ENCODE data around the gene SLC19A3.
"Not testable (repeated sequence)": the region's sequence is repeated elsewhere in the genome, so short reads cannot be mapped to it uniquely, and the experiment has no call there.

Gene SLC19A3

DNA sequence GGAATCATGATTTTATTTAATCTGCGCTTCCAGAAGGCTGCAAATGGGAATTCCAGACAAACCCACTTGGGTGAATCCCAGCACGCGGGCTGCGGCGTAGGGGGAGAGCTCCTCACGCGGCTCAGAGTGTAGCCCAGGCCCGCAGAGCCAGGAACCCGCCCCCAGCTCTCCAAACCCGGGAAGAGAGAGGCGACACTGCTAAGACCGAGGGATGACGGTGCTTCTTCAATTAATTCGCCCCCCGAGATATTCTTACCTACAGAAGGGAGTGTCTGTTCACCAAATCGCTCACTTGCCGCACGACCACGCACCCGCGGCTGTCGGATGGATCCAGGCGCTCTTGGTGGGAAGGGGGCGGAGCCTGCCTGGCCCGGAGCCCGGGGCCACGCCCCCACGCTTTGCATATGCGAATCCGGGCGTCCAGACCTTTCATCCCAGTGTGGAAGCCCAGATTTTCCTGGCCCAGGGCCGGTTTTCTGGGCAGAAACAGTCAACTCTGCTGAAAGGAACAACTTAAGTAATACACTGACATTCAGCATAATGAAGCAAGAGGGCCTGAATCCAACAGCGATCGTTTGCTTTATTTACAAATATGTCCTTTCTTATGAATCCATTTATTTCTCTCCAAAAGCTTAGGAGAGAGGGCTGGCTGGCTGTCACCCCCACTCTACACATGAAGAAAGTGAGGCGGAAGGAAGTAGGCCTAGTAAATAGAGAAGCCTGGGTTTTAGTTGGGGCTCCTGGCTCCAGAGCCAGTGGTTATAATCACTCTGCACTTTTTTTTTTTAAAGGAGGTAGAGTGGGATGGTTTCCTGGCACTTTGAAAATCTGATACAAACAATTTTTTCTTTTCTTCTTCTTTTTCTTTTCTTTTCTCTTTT is at the start of gene SLC19A3:
Gene SLC19A3 (minus strand): TSS at position 342 of the 881 bp plus-strand sequence. CDS start 15,710 bp downstream, outside the sequence.
- DNase-seq: no peak

DNA sequence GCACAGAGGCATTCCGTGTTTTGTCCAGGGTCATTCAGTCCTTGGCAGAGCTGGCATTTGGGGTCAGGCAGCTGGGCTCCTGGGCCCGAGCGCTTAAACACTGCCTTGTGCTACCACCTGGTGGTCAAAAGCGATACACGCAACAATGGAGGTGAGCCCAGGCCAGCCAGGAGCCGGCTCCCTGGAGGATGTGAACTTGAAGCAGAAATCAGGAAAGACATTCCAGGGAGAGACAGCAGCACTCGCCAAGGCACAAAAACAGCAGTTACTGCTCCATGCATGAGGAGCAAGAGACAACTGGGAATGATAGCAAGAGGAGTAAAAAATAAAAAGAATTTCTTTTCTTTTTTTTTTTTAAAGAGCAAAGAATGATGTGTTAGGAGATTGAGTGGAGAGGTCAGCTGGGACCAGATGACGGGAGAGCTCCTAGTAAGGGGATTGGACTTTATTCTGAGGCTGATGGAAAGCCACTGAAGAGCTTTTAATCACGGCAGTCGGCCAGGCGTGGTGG is 48.6 kb upstream of the SLC19A3 start:
- peak; percentile 64 for DNase-seq

DNA sequence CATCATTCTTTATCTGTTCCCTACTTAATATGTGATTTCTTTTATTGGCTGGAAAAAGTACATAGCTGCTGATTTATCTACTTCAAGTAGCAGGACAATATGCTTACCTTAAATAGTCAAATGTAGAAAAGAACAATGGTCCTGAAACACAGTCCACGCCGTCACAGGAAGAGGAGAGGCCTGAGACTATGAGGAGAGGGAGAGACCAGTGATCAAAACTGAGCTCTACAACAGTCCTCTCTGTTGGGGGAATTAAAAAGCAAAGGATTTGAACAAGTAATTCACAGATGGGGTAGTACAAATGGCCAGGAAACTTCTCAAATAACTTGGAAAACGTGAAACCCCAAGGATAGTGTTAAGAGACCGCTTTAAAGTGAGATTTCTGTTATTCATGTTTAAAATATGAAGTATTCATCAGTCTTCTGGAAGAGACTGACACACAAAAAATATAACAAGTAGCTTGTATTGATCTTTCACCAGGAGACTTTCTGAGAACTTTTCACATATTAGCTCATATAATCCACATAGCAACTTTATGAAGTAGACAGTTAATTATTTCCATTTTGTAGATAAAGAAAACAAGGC is 48.1 kb upstream of the SLC19A3 start:
- DNase-seq: no peak

DNA sequence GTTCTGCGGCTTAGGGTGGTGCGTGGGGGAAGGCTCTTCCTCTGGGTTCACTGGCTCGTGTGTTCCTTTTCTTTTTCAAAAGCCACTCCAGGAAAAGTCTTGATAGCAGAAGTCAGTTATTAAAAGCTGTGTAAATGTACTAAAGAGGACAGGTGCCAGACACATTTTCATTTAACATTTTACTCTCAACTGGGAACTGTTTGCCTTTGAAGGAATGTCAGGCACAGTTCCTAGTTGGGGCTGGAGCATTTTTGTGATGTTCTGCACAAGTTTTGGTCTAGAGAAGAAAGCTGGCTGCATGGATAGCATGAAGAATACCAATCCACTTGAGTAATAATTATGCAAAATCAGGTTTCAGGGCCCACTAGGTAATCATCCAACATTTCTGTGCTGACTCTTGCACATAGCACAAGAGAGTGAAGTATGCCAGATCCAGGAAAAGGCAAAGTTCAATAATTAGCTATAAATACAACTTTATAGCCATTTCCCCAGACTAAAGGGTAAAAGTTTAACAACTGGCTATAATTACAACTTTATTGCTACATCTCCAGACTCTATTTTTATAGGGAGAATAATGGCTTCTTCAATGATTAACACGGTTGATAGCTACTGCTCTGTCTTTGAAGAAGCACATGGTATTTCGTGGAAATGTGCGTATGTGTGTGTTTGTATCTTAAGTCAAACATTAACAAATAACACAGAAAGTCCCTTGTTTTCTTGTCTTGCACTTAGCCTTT is 44.1 kb upstream of the SLC19A3 start:
- DNase-seq: no peak

DNA sequence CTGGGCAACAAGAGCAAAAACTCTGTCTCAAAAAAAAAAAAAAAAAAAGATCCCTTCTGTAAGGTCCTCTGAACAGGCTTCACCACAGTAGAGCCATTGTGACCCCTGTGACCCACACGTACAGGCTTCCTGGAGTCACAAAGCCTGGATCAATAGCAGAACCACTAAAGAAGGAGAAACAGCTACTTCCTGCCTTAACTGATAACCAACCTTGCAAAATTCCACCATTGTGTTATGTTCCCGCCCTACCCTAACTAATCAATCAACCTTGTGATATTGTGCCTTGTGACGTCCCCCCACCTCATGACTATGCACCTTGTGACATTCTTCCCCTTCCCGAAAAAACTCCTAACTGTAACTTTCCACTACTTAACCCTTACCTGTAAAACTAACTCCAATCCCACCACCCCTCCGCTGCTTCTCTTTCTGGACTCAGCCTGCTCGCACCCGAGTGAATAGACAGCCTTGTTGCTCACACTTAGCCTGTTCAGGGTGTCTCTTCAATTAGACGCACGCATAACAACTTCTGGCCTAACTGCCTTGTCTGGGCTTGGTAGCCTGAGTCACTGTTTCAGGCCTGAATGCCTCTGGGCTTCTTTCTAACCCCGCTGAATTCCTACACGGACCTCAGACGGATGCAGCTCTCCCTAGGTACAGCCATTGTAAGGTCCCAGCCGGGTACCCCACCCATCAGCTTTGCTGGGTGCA is 41.7 kb upstream of the SLC19A3 start:
- no peak for DNase-seq

DNA sequence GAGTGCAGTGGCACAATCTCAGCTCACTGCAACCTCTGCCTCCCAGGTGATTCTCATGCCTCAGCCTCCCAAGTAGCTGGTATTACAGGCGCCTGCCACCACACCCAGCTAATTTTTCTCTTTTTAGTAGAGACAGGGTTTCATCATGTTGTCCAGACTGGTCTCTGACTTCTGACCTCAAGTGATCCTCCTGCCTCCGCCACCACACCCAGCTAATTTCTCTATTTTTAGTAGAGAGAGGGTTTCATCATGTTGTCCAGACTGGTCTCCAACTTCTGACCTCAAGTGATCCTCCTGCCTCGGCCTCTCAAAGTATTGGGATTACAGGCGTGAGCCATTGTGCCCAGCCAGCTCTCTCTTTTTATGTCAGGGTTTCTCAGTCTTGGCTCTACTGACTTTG is 38.4 kb upstream of the SLC19A3 start:
- DNase-seq: not testable (repeated sequence)

DNA sequence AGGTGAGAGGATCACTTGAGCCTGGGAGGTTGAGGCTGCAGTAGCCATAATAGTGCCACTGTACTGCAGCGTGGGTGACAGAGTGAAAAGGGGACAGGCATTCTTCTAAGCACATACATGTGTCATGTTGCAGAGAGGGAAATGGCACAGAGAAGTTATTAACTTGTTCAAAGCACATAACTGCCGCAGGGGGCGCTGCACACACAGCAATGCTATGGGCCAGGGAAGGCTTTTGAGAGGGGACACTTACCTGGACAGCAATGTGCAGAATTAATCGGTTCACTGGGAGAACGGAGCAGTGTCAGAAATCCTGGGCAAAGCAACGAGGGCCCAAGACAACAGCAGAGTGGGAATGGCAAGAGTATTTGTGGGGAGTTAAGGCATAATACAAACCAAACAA is 30.3 kb upstream of the SLC19A3 start:
- DNase-seq: no peak

DNA sequence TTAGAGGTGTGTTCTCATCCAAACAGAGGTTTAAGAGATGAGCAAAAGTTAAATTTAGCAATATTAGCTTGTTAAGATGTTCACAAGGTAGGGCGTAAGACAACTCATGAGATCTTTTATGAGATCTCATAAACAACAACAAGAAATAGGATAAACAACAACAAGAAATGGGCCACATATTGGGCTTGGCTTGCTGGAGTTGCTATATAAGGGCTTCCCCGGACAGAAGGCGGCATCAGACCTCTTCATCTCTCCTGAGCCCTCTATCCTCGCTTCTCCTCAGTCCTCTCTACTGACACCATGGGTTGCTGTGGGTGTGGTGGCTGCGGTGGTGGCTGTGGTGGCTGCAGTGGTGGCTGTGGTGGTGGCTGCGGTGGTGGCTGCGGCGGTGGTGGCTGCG is 27.8 kb upstream of the SLC19A3 start, which contains the start of gene SCYGR8:
Gene SCYGR8 (plus strand): TSS at position 301 of the 400 bp plus-strand sequence. CDS start 0 bp downstream, at position 301.
- DNase-seq: no peak

DNA sequence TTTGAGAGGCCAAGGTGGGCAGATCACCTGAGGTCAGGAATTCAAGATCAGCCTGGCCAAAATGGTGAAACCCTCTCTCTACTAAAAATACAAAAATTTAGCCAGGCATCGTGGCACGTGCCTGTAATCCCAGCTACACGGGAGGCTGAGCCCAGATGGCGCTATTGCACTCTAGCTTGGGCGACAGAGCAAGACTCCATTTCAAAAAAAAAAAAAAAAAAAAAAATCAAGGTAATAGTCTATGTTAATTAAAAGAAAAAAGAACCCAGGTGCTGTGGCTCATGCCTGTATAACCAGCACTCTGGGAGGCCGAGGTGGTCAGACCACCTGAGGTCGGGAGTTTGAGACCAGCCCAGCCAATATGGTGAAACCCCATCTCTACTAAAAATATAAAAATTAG is 22.9 kb upstream of the SLC19A3 start:
- not testable (repeated sequence) for DNase-seq

DNA sequence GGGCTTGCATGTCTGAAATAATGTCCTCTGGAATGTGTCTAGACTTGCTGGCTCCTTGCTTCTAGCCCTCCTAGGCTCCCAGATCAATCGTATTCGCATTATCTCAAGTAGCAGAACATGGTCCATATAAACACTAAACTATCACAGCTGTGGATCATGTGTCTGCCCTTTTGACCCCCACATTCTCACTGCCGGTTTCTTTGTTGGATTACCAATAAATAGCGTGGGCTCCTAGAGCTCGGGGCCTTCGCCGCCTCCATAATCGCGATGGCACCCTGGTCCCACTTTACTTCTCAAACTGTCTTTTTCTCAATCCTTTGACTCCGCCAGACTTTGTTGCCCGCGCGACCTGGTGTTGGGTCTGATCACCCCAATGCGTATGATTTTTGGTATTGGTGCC is 21.5 kb upstream of the SLC19A3 start:
- DNase-seq: no peak

DNA sequence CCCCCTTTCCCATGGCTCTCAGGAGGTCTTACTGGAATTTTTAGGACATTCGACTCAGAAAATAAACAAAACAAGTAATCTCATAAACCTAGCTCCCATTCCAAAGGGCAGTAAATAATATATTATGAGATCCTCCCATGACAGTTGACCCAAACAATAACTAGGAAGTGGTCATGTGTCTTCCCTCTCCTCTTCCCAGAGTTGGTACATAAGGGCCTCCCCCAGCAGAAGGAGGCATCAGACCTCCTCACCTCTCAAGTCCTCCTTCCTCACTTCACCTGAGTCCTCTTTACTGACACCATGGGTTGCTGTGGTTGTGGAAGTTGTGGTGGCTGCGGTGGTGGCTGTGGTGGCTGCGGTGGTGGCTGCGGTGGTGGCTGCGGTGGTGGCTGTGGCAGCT is 10.2 kb upstream of the SLC19A3 start, which contains the start of gene SCYGR7:
Gene SCYGR7 (plus strand): TSS at position 301 of the 400 bp plus-strand sequence. CDS start 0 bp downstream, at position 301.
- no peak for DNase-seq

DNA sequence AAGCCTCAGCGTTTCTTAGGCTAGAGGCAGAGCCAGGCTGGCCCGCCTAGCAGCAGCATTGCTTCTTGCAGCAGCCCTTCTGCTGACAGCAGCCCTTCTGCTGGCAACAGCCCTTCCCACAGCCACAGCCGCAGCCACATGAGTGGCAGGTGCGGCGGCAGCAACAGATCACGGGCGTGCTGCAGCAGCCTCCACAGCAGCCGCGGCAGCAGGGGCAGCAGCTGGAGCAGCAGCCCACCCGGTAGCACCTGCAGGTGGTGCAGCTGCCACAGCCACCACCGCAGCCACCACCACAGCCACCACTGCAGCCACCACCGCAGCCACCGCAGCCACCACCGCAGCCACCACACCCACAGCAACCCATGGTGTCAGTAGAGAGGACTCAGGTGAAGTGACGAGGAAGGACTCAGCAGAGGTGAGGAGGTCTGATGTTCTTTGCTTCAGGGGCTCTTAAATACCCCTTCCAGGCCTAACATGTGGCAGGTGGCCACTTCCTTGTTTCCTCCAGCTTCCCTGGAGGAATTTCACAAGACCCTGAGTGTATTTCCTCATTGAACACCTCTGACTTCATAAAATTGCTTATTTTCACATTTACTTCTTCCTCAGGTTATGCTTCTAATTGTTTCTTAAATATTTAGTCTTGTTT is 6.7 kb upstream of the SLC19A3 start, which contains the start of gene SCYGR6:
Gene SCYGR6 (minus strand): TSS at position 364 of the 646 bp plus-strand sequence. CDS start 0 bp downstream, at position 364.
- DNase-seq: no peak

DNA sequence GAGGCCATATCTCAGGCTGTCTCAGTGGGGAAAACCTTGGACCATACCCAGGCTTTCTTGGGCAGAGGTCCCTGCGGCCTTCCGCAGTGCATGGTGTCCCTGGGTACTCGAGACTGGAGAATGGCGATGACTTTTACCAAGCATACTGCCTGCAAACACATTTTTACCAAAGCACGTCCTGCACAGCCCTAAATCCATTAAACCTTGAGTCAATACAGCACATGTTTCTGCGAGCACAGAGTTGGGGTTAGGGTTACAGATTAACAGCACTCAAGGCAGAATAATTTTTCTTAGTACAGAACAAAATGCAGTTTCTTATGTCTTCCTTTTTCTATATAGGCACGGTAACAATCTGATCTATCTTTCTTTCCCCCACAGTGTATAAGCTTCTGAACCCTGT is 5.0 kb upstream of the SLC19A3 start:
- DNase-seq: not testable (repeated sequence)

DNA sequence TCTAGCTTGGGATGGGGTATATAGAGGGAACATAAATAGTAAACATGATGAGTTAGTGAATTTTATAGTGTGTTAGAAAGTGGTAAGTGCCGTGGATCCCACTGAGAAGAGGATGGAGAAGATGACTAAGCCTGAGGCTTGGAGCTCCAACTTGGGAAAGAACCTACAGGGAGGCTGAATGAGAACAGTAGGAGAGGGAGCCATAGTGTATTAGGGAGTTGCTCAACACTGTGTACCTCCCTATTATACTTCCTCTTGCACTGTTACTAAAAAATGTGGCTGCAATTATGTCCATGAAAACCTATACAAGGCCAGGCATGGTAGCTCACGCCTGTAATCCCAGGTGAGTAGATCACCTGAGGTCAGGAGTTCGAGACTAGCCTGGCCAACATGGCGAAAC is 2.9 kb upstream of the SLC19A3 start:
- no peak for DNase-seq

DNA sequence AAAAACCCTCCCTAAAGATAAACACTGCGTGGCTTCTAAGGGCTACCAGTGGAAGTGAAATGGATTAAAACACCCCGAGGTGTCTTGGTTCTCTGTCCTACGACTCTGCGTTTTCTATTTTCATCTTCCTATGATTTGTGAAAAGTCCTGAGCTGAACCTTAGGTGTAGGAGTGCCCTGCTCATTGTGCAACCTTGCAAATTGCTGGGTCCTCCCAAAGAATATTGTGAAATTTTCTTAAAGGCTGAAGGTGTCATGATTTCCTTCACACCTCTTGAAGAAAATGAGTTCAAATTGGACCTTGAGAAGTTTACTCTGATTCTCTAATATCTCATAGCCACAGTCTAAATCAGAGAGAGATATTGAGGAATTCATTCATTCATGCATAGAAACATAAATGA is 1.8 kb upstream of the SLC19A3 start:
- no peak for DNase-seq

DNA sequence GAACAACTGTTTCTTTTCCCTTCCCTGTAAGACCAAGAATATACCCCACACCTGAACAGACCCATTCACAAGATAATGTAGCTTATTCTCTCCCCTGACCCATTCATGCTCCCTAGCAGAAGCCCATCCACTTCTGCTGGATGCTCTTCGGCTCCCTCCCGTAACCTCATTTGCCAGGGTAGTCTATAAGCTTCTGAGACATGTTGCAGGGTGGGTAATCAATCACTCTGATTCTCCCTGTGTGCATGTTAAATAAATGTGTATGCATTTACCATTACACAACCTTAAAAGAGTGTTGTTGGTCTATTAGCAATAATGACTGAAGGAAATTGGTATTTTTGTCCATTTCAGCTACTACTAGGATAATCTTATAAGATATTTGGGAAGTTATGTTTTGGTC is 1.3 kb downstream of the SLC19A3 start:
- DNase-seq: no peak

DNA sequence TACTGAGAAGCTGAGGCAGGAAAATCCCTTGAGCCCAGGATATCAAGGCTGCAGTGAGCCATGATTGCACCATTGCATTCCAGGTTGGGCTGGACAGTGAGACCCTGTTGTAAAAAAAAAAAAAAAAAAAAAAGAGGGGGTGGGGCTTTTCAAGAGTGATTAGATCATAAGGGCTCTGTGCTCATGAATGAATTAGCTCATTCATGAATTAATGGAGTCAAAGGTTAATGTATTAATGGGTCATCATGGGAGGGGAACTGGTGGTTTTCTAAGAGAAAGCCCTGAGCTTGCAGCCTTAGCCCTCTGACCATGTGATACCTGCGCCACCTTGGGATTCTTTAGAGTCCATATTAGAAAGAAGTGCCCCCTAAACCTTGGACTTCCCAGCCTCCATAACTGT is 4.5 kb downstream of the SLC19A3 start:
- DNase-seq: no peak

DNA sequence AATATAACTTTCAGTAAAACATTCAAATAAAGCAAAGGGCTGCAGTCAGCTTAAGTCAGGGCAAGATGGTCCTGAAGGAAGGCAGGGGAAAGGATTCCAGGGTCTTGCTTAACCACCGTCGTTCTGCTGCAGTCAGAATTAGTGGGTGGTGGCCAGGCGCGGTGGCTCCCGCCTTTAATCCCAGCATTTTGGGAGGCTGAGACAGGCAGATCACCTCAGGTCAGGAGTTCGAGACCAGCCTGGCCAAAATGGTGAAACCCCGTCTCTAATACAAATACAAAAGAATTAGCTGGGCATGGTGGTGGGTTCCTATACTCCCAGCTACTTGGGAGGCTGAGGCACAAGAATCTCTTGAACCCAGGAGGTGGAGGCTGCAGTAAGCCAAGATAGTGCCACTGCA is 6.8 kb downstream of the SLC19A3 start:
- DNase-seq: no peak

DNA sequence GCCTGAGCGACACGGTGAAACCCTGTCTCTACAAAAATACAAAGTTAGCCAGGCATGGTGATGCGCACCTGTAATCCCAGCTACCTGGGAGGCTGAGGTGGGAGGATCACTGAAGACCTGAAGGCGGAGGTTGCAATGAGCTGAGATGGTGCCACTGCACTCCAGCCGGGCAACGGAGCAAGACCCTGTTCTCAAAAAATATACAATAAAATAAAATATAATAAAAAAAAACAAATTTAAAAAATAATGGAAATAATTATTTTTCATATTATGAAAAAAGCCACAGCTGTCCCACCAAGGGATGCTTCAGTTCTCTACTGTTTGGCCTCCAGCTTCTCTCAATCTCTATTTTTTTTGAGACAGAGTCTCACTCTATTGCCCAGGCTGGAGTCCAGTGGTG is 10.4 kb downstream of the SLC19A3 start:
- no peak for DNase-seq

DNA sequence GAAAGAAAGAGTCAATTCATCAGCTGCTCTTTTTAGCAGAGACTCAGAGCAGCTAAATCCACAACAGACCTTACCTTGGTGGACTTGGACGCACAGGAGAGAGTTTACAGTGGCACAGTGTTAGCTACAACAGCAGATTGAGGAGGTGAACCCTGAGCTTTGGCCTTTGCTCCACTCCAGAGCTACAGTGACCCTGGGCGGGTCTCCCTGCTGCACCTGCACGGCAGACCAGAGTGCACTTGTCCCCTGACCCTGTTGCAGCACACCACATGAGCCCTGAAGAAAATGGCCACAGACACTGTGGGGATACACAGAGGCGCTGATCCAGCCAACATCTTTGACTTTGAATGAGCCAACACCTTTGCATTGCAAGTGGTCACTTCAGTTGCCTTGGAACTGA is 11.0 kb downstream of the SLC19A3 start:
- DNase-seq: no peak

DNA sequence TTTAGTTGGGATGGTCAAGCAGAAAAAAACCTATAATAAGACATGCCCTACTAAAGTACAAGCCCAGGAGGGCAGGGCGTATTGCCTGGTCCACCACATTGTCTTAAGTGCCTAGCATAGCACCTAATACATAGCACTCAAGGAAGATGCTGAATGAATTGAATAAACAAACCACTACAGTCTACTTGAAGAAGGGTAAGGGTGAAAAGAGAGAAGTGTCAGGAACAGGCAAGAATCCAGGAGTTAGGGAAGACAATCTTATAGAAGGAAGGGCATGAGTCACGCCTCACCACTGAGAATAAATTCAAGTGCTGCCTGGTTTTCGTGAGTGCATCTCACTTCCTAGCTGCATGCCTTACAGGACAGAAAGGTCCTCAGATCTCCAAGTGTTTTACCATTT is 13.9 kb downstream of the SLC19A3 start:
- no peak for DNase-seq

DNA sequence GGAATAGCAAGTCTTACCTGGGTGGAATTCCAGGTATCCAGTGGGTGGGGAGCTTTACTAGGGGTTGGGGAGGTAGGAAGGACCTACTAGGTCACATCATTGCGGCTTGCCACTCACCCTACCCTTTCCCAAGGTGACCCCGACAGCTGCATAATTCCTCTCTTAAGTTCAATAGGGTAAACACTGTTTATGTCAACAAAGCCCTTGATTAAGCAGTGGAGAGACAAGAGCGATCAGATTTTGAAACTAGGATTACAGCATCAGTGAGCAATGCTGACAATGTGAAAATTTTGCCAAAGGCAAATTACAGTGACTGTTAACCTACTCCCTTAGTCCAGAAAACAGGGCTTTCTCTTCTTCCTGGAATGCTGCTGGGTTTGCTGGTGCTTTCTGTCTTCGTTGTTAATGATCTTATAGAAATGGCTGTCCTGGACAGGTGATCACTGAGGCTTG is 14.5 kb downstream of the SLC19A3 start:
- DNase-seq: no peak
